ENCODE results near the gene MAN2A2. TPM values are rescaled to one million over a fixed set of nuclear protein-coding genes. Genes with fewer than 3 reads are reported as not detected.

The MAN2A2 gene
- total and polyA plus RNA-seq, 2 donors (not counting 3 experiments of a cell fraction or from before 2014, with no cell fraction given) = 60.9 to 77.7 TPM

- no peaks in the 10 kb centered on the region for H3K27me3 ChIP-seq (ENCODE audit: control insufficient read depth in 2 of 2, insufficient read depth in 2 of 2, low read length in 2 of 2)
- peak overlapping the region; percentile 56 for H3K4me2 ChIP-seq (ENCODE audit: insufficient read depth, low read length)
- ChIA-PET CTCF (interaction anchor here (3.9 kb wide), 1 partner anchor 235 kb away, joined by 237 read pairs; no protein-coding TSS in a partner anchor), POLR2A (interaction anchor here (2.1 kb wide), 1 partner anchor 13 kb away, joined by 5 read pairs; no protein-coding TSS in a partner anchor)
- H4K20me1 ChIP-seq (replicated peaks; ENCODE audit: control insufficient read depth, extremely low read depth, insufficient read depth, low read length) = no peaks in the 10 kb centered on the region
- TF ChIP-seq MAX (IDR thresholded peaks at IDR 0.05; ENCODE audit: insufficient read depth, insufficient read length) = no peak
- no peak for TF ChIP-seq EZH2 (IDR thresholded peaks at IDR 0.05; ENCODE audit: borderline replicate concordance, low read depth, low read length, severe bottlenecking)
- TF ChIP-seq POLR2A (IDR thresholded peaks at IDR 0.05; ENCODE audit: low read depth, low read length) = no peak
- no peak for TF ChIP-seq FOS (IDR thresholded peaks at IDR 0.05; ENCODE audit: borderline replicate concordance, insufficient read depth, low read length)
- no peak for TF ChIP-seq POLR2AphosphoS5 (IDR thresholded peaks at IDR 0.05; ENCODE audit: insufficient read depth, low read depth, low read length)
- TF ChIP-seq GATA2 (IDR thresholded peaks at IDR 0.05; ENCODE audit: insufficient read depth, insufficient read length, low read depth, low read length) = no peak
- TF ChIP-seq MYC (IDR thresholded peaks at IDR 0.05; ENCODE audit: low read depth, low read length) = no peak
- TF ChIP-seq CTCF (IDR thresholded peaks at IDR 0.05; ENCODE audit: extremely low read depth in 1 of 2, insufficient read depth in 1 of 2, low read depth in 1 of 2, low read length in 2 of 2) = no peak
- no peak for TF ChIP-seq JUN (IDR thresholded peaks at IDR 0.05; ENCODE audit: borderline replicate concordance, insufficient read depth, insufficient read length, low read depth)
- peaks cover 24% of the 10 kb centered on the region for H3K4me1 ChIP-seq (ENCODE audit: control insufficient read depth, extremely low read depth, insufficient read depth, low read length)
- intact Hi-C loops (cut with micrococcal nuclease) = loop anchor here (10.0 kb wide), 1 partner anchor 349 kb away; no protein-coding TSS in a partner anchor
- no peak overlapping the region for H2AFZ ChIP-seq (ENCODE audit: low read depth, low read length)
- peak overlapping the region in 1 of 3 experiments; percentile 70 for H3K4me3 ChIP-seq (replicated peaks in 1 of 3; ENCODE audit: insufficient read depth in 1 of 3, low read depth in 1 of 3, low read length in 3 of 3)
- no peaks in the 10 kb centered on the region for H3K9me1 ChIP-seq (replicated peaks; ENCODE audit: control insufficient read depth, extremely low read depth, insufficient read depth, low read length)
- BruUV-seq (replicated peaks) = TSS peak; percentile 67
- H3K27ac ChIP-seq (ENCODE audit: insufficient read depth, low read depth, low read length) = peak overlapping the region; percentile 85
- FAIRE-seq (peak; percentile 49), DNase-seq (ENCODE audit: low read depth, low spot score) (peak; percentile 44)
- H3K9me3 ChIP-seq (replicated peaks; ENCODE audit: control insufficient read depth, insufficient read depth, low read length) = no peaks in the 10 kb centered on the region
- peak overlapping the region; percentile 80 for H3K9ac ChIP-seq (replicated peaks; ENCODE audit: extremely low read depth, insufficient read depth, low read length)
- dilution Hi-C loops (cut with MboI; ENCODE audit: extremely low pct_ligation_motif_present, low sequenced_read_pairs) = no loop called here
- H3K36me3 ChIP-seq (ENCODE audit: control insufficient read depth in 2 of 2, extremely low read depth in 1 of 2, insufficient read depth in 2 of 2, low read length in 2 of 2) = peaks cover 3 to 34% of the 10 kb centered on the region in 2 experiments
- peaks cover 15% of the 10 kb centered on the region for H3K79me2 ChIP-seq (ENCODE audit: control insufficient read depth, insufficient read depth, low read length)
These were observed 19.6 kb upstream of the MAN2A2 start for GRCh38 chr15:90883526-90883975.
